ENCODE measurements around the gene AREG. TPM values are rescaled to one million over a fixed set of nuclear protein-coding genes. Genes with fewer than 3 reads are reported as not detected.

Gene AREG
- total RNA-seq, 1 experiment from 2014 or later: 739 TPM

DNA sequence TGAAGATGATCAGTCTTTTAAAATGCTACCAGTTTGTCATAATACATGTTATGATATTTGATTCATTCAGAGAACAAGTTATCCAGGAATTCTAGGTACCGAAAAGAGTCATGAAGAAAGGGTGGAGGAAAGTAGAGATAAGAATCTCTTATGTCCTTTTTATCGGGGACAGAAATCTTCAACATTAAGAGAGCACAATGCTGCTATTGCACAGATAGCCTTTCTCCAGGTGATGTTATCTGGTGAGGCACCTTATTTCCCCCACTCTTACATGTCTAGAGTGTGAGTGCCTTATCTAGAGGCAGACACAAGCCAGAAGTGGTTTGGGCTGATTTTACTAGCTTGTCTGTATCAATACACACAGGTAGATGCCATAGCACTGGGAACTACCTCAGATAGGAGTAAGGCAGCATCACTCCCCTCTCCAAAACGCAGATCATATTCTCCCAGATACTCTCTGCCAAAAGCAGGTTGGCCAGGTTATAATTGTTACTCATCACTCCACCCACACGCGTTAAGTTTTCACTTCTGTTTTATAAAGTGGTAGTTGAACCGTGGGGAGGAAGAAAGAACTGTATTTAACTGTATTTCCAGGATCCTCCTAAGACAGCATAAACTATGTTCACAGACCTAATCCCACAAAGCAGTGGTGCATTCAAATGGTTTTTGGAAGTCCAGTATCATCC, 38.4 kb downstream of the AREG start:
- intact Hi-C loops (cut with micrococcal nuclease): no loop called here
- DNase-seq (ENCODE audit: low read depth, low spot score) (no peak), ATAC-seq (no peak)
- Histone ChIP-seq H3K9ac (ENCODE audit: low read length) (no peak overlapping the region), H3K4me1 (ENCODE audit: control insufficient read depth in 1 of 2, insufficient read depth in 2 of 2, low read length in 2 of 2) (no peaks in the 10 kb centered on the region), H3K27ac (ENCODE audit: low read depth, low read length) (no peak overlapping the region), H3K9me3 (ENCODE audit: control insufficient read depth in 1 of 2, insufficient read depth in 1 of 2, low read depth in 1 of 2, low read length in 2 of 2) (no peaks in the 10 kb centered on the region), H3K36me3 (ENCODE audit: control insufficient read depth in 1 of 2, insufficient read depth in 2 of 2, low read length in 2 of 2) (no peaks in the 10 kb centered on the region), H3K27me3 (ENCODE audit: insufficient read depth, low read length) (no peaks in the 10 kb centered on the region), H2AFZ (ENCODE audit: low read depth, low read length, poor library complexity, severe bottlenecking) (peak overlapping the region; percentile 29), H3K4me2 (ENCODE audit: low read length) (no peak overlapping the region), H3K79me2 (ENCODE audit: insufficient read depth, low read length) (no peaks in the 10 kb centered on the region), H3K9me2 (ENCODE audit: insufficient read depth) (no peaks in the 10 kb centered on the region), H4K20me1 (ENCODE audit: insufficient read depth) (no peaks in the 10 kb centered on the region), H3K4me3 (replicated peaks in 1 of 2; ENCODE audit: low read depth in 1 of 2, low read length in 2 of 2) (no peak overlapping the region)
- TF ChIP-seq CBX3 (IDR thresholded peaks at IDR 0.05; ENCODE audit: low read depth): no peak
- TF ChIP-seq ZFX (IDR thresholded peaks at IDR 0.05): no peak
- no peak for TF ChIP-seq POLR2AphosphoS5 (IDR thresholded peaks at IDR 0.05; ENCODE audit: low read depth, low read length)
- no peak for TF ChIP-seq SP1 (IDR thresholded peaks at IDR 0.05; ENCODE audit: low read depth)
- TF ChIP-seq POLR2A (IDR thresholded peaks at IDR 0.05; ENCODE audit: borderline replicate concordance, extremely low read depth, insufficient read depth, insufficient read length): no peak
- CTCF ChIA-PET: no interaction called here
- RAD21 ChIA-PET (ENCODE audit: low non-redundant PET in 1 of 2, low total read pairs in 2 of 2, uncharacterized antibody in 2 of 2, unreplicated experiment in 2 of 2): no interaction called here
- BruUV-seq (replicated peaks): no TSS peak
- POLR2A ChIA-PET: no interaction called here

DNA sequence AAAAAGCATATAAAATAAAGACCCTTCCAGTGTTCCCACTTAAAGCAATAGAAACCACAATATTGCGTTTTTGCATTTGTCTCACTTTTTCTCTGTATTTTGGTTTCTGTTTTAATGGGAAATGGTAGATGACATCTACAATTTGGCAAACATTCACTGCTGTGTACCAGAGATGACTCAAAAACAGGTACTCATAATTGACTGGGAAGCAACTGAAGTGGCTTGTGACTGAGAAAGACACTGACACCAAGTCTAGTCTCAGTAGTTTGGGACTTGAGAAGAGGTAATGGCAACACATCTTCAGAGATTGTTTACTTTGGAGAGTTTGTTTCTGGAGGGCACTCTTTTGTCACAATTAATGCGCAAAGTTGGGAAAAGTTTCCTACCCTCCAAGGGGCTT, 42.0 kb downstream of the AREG start:
- H2AFZ ChIP-seq (ENCODE audit: low read depth, low read length, poor library complexity, severe bottlenecking): no peak overlapping the region
- H3K9me3 ChIP-seq (ENCODE audit: control insufficient read depth in 1 of 2, insufficient read depth in 1 of 2, low read depth in 1 of 2, low read length in 2 of 2): no peaks in the 10 kb centered on the region
- intact Hi-C loops (cut with micrococcal nuclease): no loop called here
- no TSS peak for BruUV-seq (replicated peaks)
- no peak for ATAC-seq
- RAD21 ChIA-PET (ENCODE audit: low non-redundant PET in 1 of 2, low total read pairs in 2 of 2, uncharacterized antibody in 2 of 2, unreplicated experiment in 2 of 2): no interaction called here
- DNase-seq (ENCODE audit: low read depth, low spot score): no peak
- POLR2A ChIA-PET: no interaction called here
- H3K27ac ChIP-seq (ENCODE audit: low read depth, low read length): no peak overlapping the region
- no peak overlapping the region for H3K4me3 ChIP-seq (replicated peaks in 1 of 2; ENCODE audit: low read depth in 1 of 2, low read length in 2 of 2)
- H3K9me2 ChIP-seq (ENCODE audit: insufficient read depth): no peaks in the 10 kb centered on the region; the same call in 1 of the 2 replicates
- no peaks in the 10 kb centered on the region for H3K36me3 ChIP-seq (ENCODE audit: control insufficient read depth in 1 of 2, insufficient read depth in 2 of 2, low read length in 2 of 2)
- no peaks in the 10 kb centered on the region for H3K4me1 ChIP-seq (ENCODE audit: control insufficient read depth in 1 of 2, insufficient read depth in 2 of 2, low read length in 2 of 2)
- CTCF ChIA-PET: no interaction called here
- no peaks in the 10 kb centered on the region for H4K20me1 ChIP-seq (ENCODE audit: insufficient read depth)
- H3K79me2 ChIP-seq (ENCODE audit: insufficient read depth, low read length): no peaks in the 10 kb centered on the region
- H3K27me3 ChIP-seq (ENCODE audit: insufficient read depth, low read length): no peaks in the 10 kb centered on the region
- H3K4me2 ChIP-seq (ENCODE audit: low read length): no peak overlapping the region
- H3K9ac ChIP-seq (ENCODE audit: low read length): no peak overlapping the region
- TF ChIP-seq, protein P1, sequence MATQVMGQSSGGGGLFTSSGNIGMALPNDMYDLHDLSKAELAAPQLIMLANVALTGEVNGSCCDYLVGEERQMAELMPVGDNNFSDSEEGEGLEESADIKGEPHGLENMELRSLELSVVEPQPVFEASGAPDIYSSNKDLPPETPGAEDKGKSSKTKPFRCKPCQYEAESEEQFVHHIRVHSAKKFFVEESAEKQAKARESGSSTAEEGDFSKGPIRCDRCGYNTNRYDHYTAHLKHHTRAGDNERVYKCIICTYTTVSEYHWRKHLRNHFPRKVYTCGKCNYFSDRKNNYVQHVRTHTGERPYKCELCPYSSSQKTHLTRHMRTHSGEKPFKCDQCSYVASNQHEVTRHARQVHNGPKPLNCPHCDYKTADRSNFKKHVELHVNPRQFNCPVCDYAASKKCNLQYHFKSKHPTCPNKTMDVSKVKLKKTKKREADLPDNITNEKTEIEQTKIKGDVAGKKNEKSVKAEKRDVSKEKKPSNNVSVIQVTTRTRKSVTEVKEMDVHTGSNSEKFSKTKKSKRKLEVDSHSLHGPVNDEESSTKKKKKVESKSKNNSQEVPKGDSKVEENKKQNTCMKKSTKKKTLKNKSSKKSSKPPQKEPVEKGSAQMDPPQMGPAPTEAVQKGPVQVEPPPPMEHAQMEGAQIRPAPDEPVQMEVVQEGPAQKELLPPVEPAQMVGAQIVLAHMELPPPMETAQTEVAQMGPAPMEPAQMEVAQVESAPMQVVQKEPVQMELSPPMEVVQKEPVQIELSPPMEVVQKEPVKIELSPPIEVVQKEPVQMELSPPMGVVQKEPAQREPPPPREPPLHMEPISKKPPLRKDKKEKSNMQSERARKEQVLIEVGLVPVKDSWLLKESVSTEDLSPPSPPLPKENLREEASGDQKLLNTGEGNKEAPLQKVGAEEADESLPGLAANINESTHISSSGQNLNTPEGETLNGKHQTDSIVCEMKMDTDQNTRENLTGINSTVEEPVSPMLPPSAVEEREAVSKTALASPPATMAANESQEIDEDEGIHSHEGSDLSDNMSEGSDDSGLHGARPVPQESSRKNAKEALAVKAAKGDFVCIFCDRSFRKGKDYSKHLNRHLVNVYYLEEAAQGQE (IDR thresholded peaks at IDR 0.05; ENCODE audit: low read depth): no peak
- TF ChIP-seq ZNF274 (IDR thresholded peaks at IDR 0.05; ENCODE audit: low read depth, low read length) (no peak), ELF1 (IDR thresholded peaks at IDR 0.05; ENCODE audit: borderline replicate concordance, low read depth) (no peak), RAD21 (IDR thresholded peaks at IDR 0.05; ENCODE audit: low read depth) (no peak), POLR2AphosphoS5 (IDR thresholded peaks at IDR 0.05; ENCODE audit: low read depth, low read length) (no peak), FOSL1 (IDR thresholded peaks at IDR 0.05; ENCODE audit: low read depth) (no peak)
- TF ChIP-seq, protein P2, sequence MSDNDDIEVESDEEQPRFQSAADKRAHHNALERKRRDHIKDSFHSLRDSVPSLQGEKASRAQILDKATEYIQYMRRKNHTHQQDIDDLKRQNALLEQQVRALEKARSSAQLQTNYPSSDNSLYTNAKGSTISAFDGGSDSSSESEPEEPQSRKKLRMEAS (IDR thresholded peaks at IDR 0.05): no peak
- TF ChIP-seq, protein P3, sequence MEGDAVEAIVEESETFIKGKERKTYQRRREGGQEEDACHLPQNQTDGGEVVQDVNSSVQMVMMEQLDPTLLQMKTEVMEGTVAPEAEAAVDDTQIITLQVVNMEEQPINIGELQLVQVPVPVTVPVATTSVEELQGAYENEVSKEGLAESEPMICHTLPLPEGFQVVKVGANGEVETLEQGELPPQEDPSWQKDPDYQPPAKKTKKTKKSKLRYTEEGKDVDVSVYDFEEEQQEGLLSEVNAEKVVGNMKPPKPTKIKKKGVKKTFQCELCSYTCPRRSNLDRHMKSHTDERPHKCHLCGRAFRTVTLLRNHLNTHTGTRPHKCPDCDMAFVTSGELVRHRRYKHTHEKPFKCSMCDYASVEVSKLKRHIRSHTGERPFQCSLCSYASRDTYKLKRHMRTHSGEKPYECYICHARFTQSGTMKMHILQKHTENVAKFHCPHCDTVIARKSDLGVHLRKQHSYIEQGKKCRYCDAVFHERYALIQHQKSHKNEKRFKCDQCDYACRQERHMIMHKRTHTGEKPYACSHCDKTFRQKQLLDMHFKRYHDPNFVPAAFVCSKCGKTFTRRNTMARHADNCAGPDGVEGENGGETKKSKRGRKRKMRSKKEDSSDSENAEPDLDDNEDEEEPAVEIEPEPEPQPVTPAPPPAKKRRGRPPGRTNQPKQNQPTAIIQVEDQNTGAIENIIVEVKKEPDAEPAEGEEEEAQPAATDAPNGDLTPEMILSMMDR (IDR thresholded peaks at IDR 0.05 in 2 of 3, conservative IDR thresholded peaks at IDR 0.05 in 1 of 3; ENCODE audit: borderline replicate concordance in 1 of 3, insufficient read depth in 1 of 3, low read depth in 2 of 3, low read length in 2 of 3): no peak
- TF ChIP-seq, protein P4, sequence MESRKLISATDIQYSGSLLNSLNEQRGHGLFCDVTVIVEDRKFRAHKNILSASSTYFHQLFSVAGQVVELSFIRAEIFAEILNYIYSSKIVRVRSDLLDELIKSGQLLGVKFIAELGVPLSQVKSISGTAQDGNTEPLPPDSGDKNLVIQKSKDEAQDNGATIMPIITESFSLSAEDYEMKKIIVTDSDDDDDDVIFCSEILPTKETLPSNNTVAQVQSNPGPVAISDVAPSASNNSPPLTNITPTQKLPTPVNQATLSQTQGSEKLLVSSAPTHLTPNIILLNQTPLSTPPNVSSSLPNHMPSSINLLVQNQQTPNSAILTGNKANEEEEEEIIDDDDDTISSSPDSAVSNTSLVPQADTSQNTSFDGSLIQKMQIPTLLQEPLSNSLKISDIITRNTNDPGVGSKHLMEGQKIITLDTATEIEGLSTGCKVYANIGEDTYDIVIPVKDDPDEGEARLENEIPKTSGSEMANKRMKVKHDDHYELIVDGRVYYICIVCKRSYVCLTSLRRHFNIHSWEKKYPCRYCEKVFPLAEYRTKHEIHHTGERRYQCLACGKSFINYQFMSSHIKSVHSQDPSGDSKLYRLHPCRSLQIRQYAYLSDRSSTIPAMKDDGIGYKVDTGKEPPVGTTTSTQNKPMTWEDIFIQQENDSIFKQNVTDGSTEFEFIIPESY (IDR thresholded peaks at IDR 0.05; ENCODE audit: extremely low read depth, insufficient replicate concordance, low read length): no peak

Measured in HCT116 (cell line).